H1 (cell line): ENCODE data around the gene MLC1. TPM values are rescaled to one million over a fixed set of nuclear protein-coding genes. Genes with fewer than 3 reads are reported as not detected.

Experiments
- CHD2 ChIP-seq: IDR thresholded peaks from 2 replicates; pipeline ENCODE4 v1.6.1; 2012; ENCODE audit warnings: low read length, improper control_type of control experiment
- CHD7 ChIP-seq: fragments of 300-600 bp; sonication (generic); IDR thresholded peaks from 2 replicates; pipeline ENCODE4 v1.7.1; 2012; ENCODE audit warnings: low read length, moderate library complexity, mild to moderate bottlenecking, inconsistent platforms; ENCODE audit not compliant: insufficient replicate concordance
- FOSL1 ChIP-seq: IDR thresholded peaks from 2 replicates; pipeline ENCODE4 v1.6.1; 2011; ENCODE audit warnings: mild to moderate bottlenecking, low read depth, low read length, moderate library complexity; ENCODE audit not compliant: insufficient read depth
- HDAC2 ChIP-seq, 2 experiments: fragments of 300-600 bp in 1 of 2; sonication (generic) in 1 of 2; IDR thresholded peaks; 2 replicates each; pipeline ENCODE4 v1.6.1; 2011 to 2012; ENCODE audit warnings: low read depth in 2 of 2, low read length in 2 of 2, mild to moderate bottlenecking in 2 of 2, moderate library complexity in 2 of 2, borderline replicate concordance in 1 of 2, inconsistent platforms in 1 of 2
- JUN ChIP-seq: IDR thresholded peaks from 2 replicates; pipeline ENCODE4 v1.6.1; 2011; ENCODE audit warnings: low read depth, mild to moderate bottlenecking, improper control_type of control experiment, low read length
- POLR2AphosphoS5 ChIP-seq: IDR thresholded peaks from 2 replicates; pipeline ENCODE4 v1.6.1; 2011; ENCODE audit warnings: low read depth, low read length
- RFX5 ChIP-seq: IDR thresholded peaks from 2 replicates; pipeline ENCODE4 v1.6.1; 2011; ENCODE audit warnings: low read depth, low read length, improper control_type of control experiment, borderline replicate concordance
- RNF2 ChIP-seq: fragments of 200-900, 300-1000 bp; sonication (generic); IDR thresholded peaks from 2 replicates; pipeline ENCODE4 v1.7.1; 2016; ENCODE audit warnings: borderline replicate concordance, low read depth, mild to moderate bottlenecking, antibody characterized with exemption, low read length; ENCODE audit not compliant: poor library complexity, severe bottlenecking; ENCODE audit errors: missing control alignments
- SP2 ChIP-seq: IDR thresholded peaks from 2 replicates; pipeline ENCODE4 v1.6.1; 2012; ENCODE audit warnings: mild to moderate bottlenecking, low read length, inconsistent platforms
- TAF7 ChIP-seq: optimal IDR thresholded peaks from 2 replicates; pipeline ENCODE3; 2011; ENCODE audit warnings: low read depth, mild to moderate bottlenecking, inconsistent platforms, low read length, moderate library complexity, borderline replicate concordance
- TCF12 ChIP-seq: IDR thresholded peaks from 2 replicates; pipeline ENCODE4 v1.6.1; 2011; ENCODE audit warnings: low read depth, mild to moderate bottlenecking, low read length
- polyA plus RNA-seq, 7 experiments: library from polyadenylated mRNA; depleted of rRNA in 3 of 7; stranded (reverse) in 5 of 7; unstranded in 2 of 7; fragments of >200 nt in 5 of 7; fragments of 200-250 nt in 2 of 7; gene quantifications; 1 replicate in 5 of 7; 2 replicates in 1 of 7; 4 replicates in 1 of 7; pipeline versions ENCODE4 v1.2.1 to v1.2.3, GENCODE V29; 2011 to 2013; ENCODE audit warnings: missing spikeins in 2 of 7, mixed read lengths in 2 of 7
- total RNA-seq: library from RNA; stranded (reverse); fragmentation: NEBNext Ultra II Directional; extraction: Animal tissue kit (Norgen Biotek cat#: 25700); gene quantifications from 2 replicates; pipeline ENCODE4 v1.2.1, GENCODE V29; 2021

Gene MLC1
- total and polyA plus RNA-seq, 2 of the 8 experiments (the other 6 are each of a cell fraction or from before 2014, with no cell fraction given) = 0.20 TPM; not detected in 1

GRCh38 chr22:50080077-50080465, 5.2 kb downstream of the MLC1 start (continued):
- no peak for TF ChIP-seq CHD7
- no peak for TF ChIP-seq POLR2AphosphoS5
- TF ChIP-seq RNF2 = no peak
- no peak for TF ChIP-seq SP2
- TF ChIP-seq JUN = no peak
- TF ChIP-seq FOSL1 = no peak
- no peak for TF ChIP-seq HDAC2 (IDR thresholded peaks at IDR 0.05; ENCODE audit: borderline replicate concordance in 1 of 2, low read depth in 2 of 2, low read length in 2 of 2)
- no peak for TF ChIP-seq TCF12
- no peak for TF ChIP-seq RFX5
- TF ChIP-seq TAF7 = no peak
- TF ChIP-seq CHD2 = no peak
